CD14-positive monocyte (primary cell): ENCODE data around the gene PTER. TPM values are rescaled to one million over a fixed set of nuclear protein-coding genes. Genes with fewer than 3 reads are reported as not detected.

Experiments used
- DNase-seq, 3 donors: peaks; one replicate each; pipeline ENCODE4 v3.0.0-alpha.2; 2011 to 2022
- H2AFZ ChIP-seq: 2 replicates; pipeline ENCODE4 v1.6.0; 2012; ENCODE audit warnings: mild to moderate bottlenecking, low read depth, low read length, inconsistent platforms; ENCODE audit not compliant: insufficient read depth, poor library complexity, severe bottlenecking
- H3K27ac ChIP-seq, 2 donors: 1 replicate in 1 of 2; 2 replicates in 1 of 2; pipeline ENCODE4 v1.5.1; 2012 to 2013; ENCODE audit warnings: low read length in 2 of 2, control low read depth in 1 of 2, inconsistent platforms in 1 of 2, low read depth in 1 of 2, mild to moderate bottlenecking in 1 of 2
- H3K27me3 ChIP-seq, 2 donors: one replicate each; pipeline versions ENCODE4 v1.6.0 to v1.6.1; 2011 to 2013; ENCODE audit warnings: low read length in 2 of 2; ENCODE audit not compliant: control insufficient read depth in 2 of 2, insufficient read depth in 2 of 2
- H3K36me3 ChIP-seq, 2 donors: replicated peaks in 1 of 2; 1 replicate in 1 of 2; 2 replicates in 1 of 2; pipeline versions ENCODE4 v1.5.1 to v1.6.1; 2012 to 2013; ENCODE audit warnings: low read length in 2 of 2, control low read depth in 1 of 2, inconsistent platforms in 1 of 2, mild to moderate bottlenecking in 1 of 2; ENCODE audit not compliant: insufficient read depth in 2 of 2, control insufficient read depth in 1 of 2
- H3K4me1 ChIP-seq, 2 donors: 1 replicate in 1 of 2; 2 replicates in 1 of 2; pipeline versions ENCODE4 v1.5.1 to v1.6.1; 2012 to 2013; ENCODE audit warnings: low read length in 2 of 2, control low read depth in 1 of 2, inconsistent platforms in 1 of 2, mild to moderate bottlenecking in 1 of 2, moderate library complexity in 1 of 2; ENCODE audit not compliant: insufficient read depth in 2 of 2, control insufficient read depth in 1 of 2
- H3K4me2 ChIP-seq: replicated peaks from 2 replicates; pipeline ENCODE3; 2012; ENCODE audit warnings: low read length, moderate library complexity, mild to moderate bottlenecking; ENCODE audit not compliant: poor library complexity, severe bottlenecking; ENCODE audit errors: extremely low read depth
- H3K4me3 ChIP-seq, 3 experiments: fragments of 200-600 bp in 1 of 3; sonication (generic) in 1 of 3; replicated peaks in 1 of 3; 1 replicate in 2 of 3; 2 replicates in 1 of 3; pipeline ENCODE4 v1.5.1; 2011 to 2013; ENCODE audit warnings: low read length in 3 of 3, mild to moderate bottlenecking in 3 of 3, control low read depth in 2 of 3, low read depth in 2 of 3, inconsistent platforms in 1 of 3, moderate library complexity in 1 of 3
- H3K79me2 ChIP-seq: 2 replicates; pipeline ENCODE4 v1.6.0; 2012; ENCODE audit warnings: mild to moderate bottlenecking, control low read depth, inconsistent platforms, low read length, moderate library complexity; ENCODE audit not compliant: insufficient read depth
- H3K9ac ChIP-seq: 2 replicates; pipeline ENCODE4 v1.6.0; 2017; ENCODE audit warnings: low read length, mild to moderate bottlenecking; ENCODE audit not compliant: insufficient read depth, poor library complexity, severe bottlenecking
- H3K9me3 ChIP-seq, 2 donors: replicated peaks in 1 of 2; 1 replicate in 1 of 2; 2 replicates in 1 of 2; pipeline versions ENCODE4 v1.5.1 to v1.6.1; 2012 to 2013; ENCODE audit warnings: low read length in 2 of 2, control low read depth in 1 of 2; ENCODE audit not compliant: control insufficient read depth in 1 of 2, insufficient read depth in 1 of 2
- H4K20me1 ChIP-seq: 2 replicates; pipeline ENCODE4 v1.6.0; 2012; ENCODE audit warnings: mild to moderate bottlenecking, low read length, control low read depth, moderate library complexity; ENCODE audit not compliant: insufficient read depth
- H3K27ac Mint-ChIP-seq, 7 donors: one replicate each; pipeline ENCODE4 v1.8.0; 2020; ENCODE audit warnings: mild to moderate bottlenecking in 7 of 7, mixed read lengths in 7 of 7, moderate library complexity in 6 of 7, inconsistent platforms in 2 of 7
- H3K27me3 Mint-ChIP-seq, 3 donors: one replicate each; pipeline ENCODE4 v1.8.0; 2021 to 2022; ENCODE audit warnings: low read depth in 3 of 3, mild to moderate bottlenecking in 3 of 3, mixed read lengths in 3 of 3, moderate library complexity in 3 of 3, inconsistent platforms in 1 of 3
- H3K36me3 Mint-ChIP-seq, 2 donors: one replicate each; pipeline ENCODE4 v1.8.0; 2020; ENCODE audit warnings: mixed read lengths in 2 of 2, inconsistent platforms in 1 of 2, mild to moderate bottlenecking in 1 of 2
- H3K4me1 Mint-ChIP-seq: one replicate; pipeline ENCODE4 v1.8.0; 2020; ENCODE audit warnings: mild to moderate bottlenecking, mixed read lengths
- H3K4me3 Mint-ChIP-seq, 2 donors: one replicate each; pipeline ENCODE4 v1.8.0; 2020; ENCODE audit warnings: mild to moderate bottlenecking in 2 of 2, mixed read lengths in 2 of 2, moderate library complexity in 1 of 2
- H3K9me3 Mint-ChIP-seq, 7 donors: one replicate each; pipeline ENCODE4 v1.8.0; 2020 to 2022; ENCODE audit warnings: mixed read lengths in 7 of 7, mild to moderate bottlenecking in 6 of 7, moderate library complexity in 6 of 7, inconsistent platforms in 2 of 7
- WGBS: methylation state at CpG from one replicate; pipeline ENCODE4 v1.1.5; 2013; ENCODE audit warnings: missing lambda C conversion rate; ENCODE audit not compliant: insufficient coverage; 5-methylcytosine and 5-hydroxymethylcytosine counted together
- intact Hi-C, 2 donors: fragments of 100-400 bp; cut with micrococcal nuclease; formaldehyde crosslinking; loops; one replicate each; pipeline versions ENCODE4 v1.15.0 to v1.15.1; 2023
- polyA plus RNA-seq, 3 donors: library from polyadenylated mRNA; depleted of rRNA in 1 of 3; unstranded in 2 of 3; stranded (reverse) in 1 of 3; fragments of 300-500 nt in 2 of 3; fragments of >200 nt in 1 of 3; fragmentation: Illumina TruSeq in 2 of 3; gene quantifications; 1 replicate in 2 of 3; 2 replicates in 1 of 3; pipeline ENCODE4 v1.2.3, GENCODE V29; 2012 to 2021
- TF ChIP-seq, protein P1 (sequence below): fragments of 200-600 bp; IDR thresholded peaks from one replicate; pipeline ENCODE4 v1.8.0; 2022; ENCODE audit warnings: antibody characterized with exemption, mild to moderate bottlenecking

The PTER gene
- polyA plus RNA-seq, 3 donors: 7.4 to 15.9 (median 8.9) TPM

DNA sequence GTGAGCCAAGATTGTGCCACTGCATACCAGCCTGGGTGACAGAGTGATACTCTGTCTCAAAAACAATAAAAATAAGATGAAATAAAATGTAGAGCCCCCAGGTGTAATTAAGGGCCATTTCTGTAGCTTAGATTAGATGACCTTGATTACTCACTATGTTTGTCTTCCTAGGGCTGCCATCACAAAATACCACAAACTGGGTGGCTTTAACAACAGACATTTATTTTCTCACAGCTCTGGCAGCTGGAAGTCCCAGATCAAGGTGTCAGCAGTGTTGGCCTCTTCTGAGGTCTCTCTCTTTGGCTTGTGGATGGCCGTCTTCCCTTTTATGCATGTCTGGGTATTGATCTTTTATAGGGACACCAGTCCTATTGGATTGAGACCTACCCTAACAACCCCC, 6.1 kb downstream of the PTER start:
- Histone ChIP-seq H3K27me3 (no peaks in the 10 kb centered on the region), H3K4me2 (no peak overlapping the region), H3K9ac (no peak overlapping the region), H3K9me3 (no peaks in the 10 kb centered on the region), H4K20me1 (peaks cover 27% of the 10 kb centered on the region), H3K27ac (no peak overlapping the region), H3K4me1 (peaks cover under 1 to 7% of the 10 kb centered on the region in 2 donors), H2AFZ (no peak overlapping the region), H3K4me3 (no peak overlapping the region), H3K79me2 (peaks cover 44% of the 10 kb centered on the region), H3K36me3 (peaks cover 5 to 41% of the 10 kb centered on the region in 2 donors)
- peaks cover 0 to 2% (median 0%) of the 10 kb centered on the region in 3 donors for H3K27me3 Mint-ChIP-seq
- H3K4me1 Mint-ChIP-seq: peaks cover 22% of the 10 kb centered on the region
- no peak overlapping the region for H3K4me3 Mint-ChIP-seq
- TF ChIP-seq, protein P1, sequence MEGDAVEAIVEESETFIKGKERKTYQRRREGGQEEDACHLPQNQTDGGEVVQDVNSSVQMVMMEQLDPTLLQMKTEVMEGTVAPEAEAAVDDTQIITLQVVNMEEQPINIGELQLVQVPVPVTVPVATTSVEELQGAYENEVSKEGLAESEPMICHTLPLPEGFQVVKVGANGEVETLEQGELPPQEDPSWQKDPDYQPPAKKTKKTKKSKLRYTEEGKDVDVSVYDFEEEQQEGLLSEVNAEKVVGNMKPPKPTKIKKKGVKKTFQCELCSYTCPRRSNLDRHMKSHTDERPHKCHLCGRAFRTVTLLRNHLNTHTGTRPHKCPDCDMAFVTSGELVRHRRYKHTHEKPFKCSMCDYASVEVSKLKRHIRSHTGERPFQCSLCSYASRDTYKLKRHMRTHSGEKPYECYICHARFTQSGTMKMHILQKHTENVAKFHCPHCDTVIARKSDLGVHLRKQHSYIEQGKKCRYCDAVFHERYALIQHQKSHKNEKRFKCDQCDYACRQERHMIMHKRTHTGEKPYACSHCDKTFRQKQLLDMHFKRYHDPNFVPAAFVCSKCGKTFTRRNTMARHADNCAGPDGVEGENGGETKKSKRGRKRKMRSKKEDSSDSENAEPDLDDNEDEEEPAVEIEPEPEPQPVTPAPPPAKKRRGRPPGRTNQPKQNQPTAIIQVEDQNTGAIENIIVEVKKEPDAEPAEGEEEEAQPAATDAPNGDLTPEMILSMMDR: no peak
- H3K9me3 Mint-ChIP-seq: peaks cover 0 to 3% (median 0%) of the 10 kb centered on the region in 7 donors
- peaks cover 30 to 52% of the 10 kb centered on the region in 2 donors for H3K36me3 Mint-ChIP-seq
- intact Hi-C loops: no loop called here
- 100% methylated on average over 1 of the region's 1 CpG for WGBS
- DNase-seq: no peak
- H3K27ac Mint-ChIP-seq: peak overlapping the region in 1 of 7 donors; percentile 63

DNA sequence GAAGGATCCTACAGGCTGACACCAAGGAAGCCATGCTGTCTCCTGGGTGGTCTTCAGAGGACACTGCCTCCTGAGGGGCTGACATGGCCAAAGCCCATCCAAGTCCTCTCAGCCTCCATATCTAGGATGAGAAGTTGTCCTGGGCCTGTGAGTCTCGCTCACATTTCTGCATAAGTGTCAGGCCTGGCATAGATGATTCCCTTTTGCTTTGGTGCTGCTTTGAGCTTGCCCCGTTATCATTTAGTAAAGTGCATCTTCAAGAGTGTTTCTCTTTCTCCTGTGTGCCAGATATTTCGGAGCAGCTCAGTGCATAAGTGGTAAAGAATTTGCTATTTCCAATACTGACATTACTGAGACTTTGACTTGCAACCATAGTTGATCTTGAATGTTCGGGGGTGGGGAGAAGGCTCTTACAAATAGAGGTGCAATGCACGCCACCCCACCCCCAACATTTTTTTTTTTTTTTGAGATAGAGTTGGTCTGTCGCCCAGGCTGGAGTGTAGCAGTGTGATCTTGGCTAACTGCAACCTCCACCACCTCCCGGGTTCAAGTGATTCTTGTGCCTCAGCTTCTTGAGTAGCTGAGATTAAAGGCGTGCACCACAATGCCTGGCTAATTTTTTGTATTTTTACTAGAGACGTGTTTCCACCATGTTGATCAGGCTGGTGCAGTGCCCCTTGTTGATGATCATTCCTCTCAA, 9.1 kb downstream of the PTER start:
- H3K36me3 ChIP-seq: peaks cover 5 to 33% of the 10 kb centered on the region in 2 donors
- WGBS: 88% methylated on average over 3 of the region's 9 CpGs
- TF ChIP-seq, protein P1: no peak
- H2AFZ ChIP-seq: no peak overlapping the region
- H3K9me3 Mint-ChIP-seq: peaks cover 0 to 3% (median 0%) of the 10 kb centered on the region in 7 donors
- H3K4me3 ChIP-seq: no peak overlapping the region
- intact Hi-C loops: no loop called here
- peaks cover 52% of the 10 kb centered on the region for H4K20me1 ChIP-seq
- H3K27me3 ChIP-seq: no peaks in the 10 kb centered on the region
- H3K27me3 Mint-ChIP-seq: peaks cover 0 to 1% (median 0%) of the 10 kb centered on the region in 3 donors
- H3K4me3 Mint-ChIP-seq: no peak overlapping the region
- no peaks in the 10 kb centered on the region for H3K9me3 ChIP-seq
- no peak overlapping the region for H3K9ac ChIP-seq
- peaks cover 45% of the 10 kb centered on the region for H3K79me2 ChIP-seq
- peaks cover 2% of the 10 kb centered on the region for H3K4me1 Mint-ChIP-seq
- no peak overlapping the region for H3K27ac Mint-ChIP-seq
- no peaks in the 10 kb centered on the region for H3K4me1 ChIP-seq
- no peak overlapping the region for H3K27ac ChIP-seq
- no peak overlapping the region for H3K4me2 ChIP-seq
- H3K36me3 Mint-ChIP-seq: peaks cover 22 to 48% of the 10 kb centered on the region in 2 donors
- DNase-seq: no peak
